Transverse colon (tissue), 4 donors: ENCODE results near the gene DHX57. TPM values are rescaled to one million over a fixed set of nuclear protein-coding genes. Genes with fewer than 3 reads are reported as not detected.

Experiments used
- DNase-seq: peaks from one replicate; pipeline ENCODE4 v3.0.0-alpha.2; 2019
- H3K27ac ChIP-seq, 4 donors: fragments of 200-600 bp; sonication (generic); 2 replicates each; pipeline ENCODE4 v1.5.1; 2016 to 2018; ENCODE audit warnings: inconsistent platforms in 4 of 4
- H3K27me3 ChIP-seq: fragments of 200-600 bp; sonication (generic); 2 replicates; pipeline ENCODE4 v1.5.1; 2017; ENCODE audit warnings: inconsistent platforms
- H3K36me3 ChIP-seq, 4 donors: fragments of 200-600 bp; sonication (generic); 2 replicates each; pipeline ENCODE4 v1.5.1; 2017 to 2019; ENCODE audit warnings: inconsistent platforms in 4 of 4
- H3K4me1 ChIP-seq, 4 donors: fragments of 200-600 bp; sonication (generic); 2 replicates each; pipeline ENCODE4 v1.5.1; 2017 to 2020; ENCODE audit warnings: inconsistent platforms in 4 of 4
- H3K4me3 ChIP-seq, 4 donors: fragments of 200-600 bp; sonication (generic); 1 replicate in 1 of 4; 2 replicates in 3 of 4; pipeline versions ENCODE4 v1.5.1 to v1.6.1; 2017 to 2019; ENCODE audit warnings: inconsistent platforms in 4 of 4
- H3K9me3 ChIP-seq, 2 donors: fragments of 200-600 bp; sonication (generic); 2 replicates each; pipeline ENCODE4 v1.5.1; 2017 to 2019; ENCODE audit warnings: inconsistent platforms in 2 of 2
- EP300 ChIP-seq: sonication (generic); formaldehyde crosslinking; IDR thresholded peaks from one replicate; pipeline ENCODE4 v1.6.1; 2017; ENCODE audit warnings: antibody characterized with exemption, low read depth
- POLR2A ChIP-seq: fragments of 450-650 bp; IDR thresholded peaks from one replicate; pipeline ENCODE4 v1.6.1; 2016; ENCODE audit warnings: antibody characterized with exemption, mild to moderate bottlenecking, moderate library complexity
- POLR2AphosphoS5 ChIP-seq, 3 donors: sonication (generic); formaldehyde crosslinking; IDR thresholded peaks; one replicate each; pipeline ENCODE4 v1.6.1; 2016; ENCODE audit warnings: antibody characterized with exemption in 3 of 3
- WGBS, 2 donors: methylation state at CpG; one replicate each; pipeline ENCODE4 v1.1.5; 2018; ENCODE audit warnings: low coverage in 1 of 2; 5-methylcytosine and 5-hydroxymethylcytosine counted together
- in situ Hi-C, 4 donors: fragments of 200-750 bp; cut with MboI; loops; one replicate each; pipeline versions ENCODE4 v1.15.0 to v1.15.1; 2017; ENCODE audit warnings: low sequenced_read_pairs in 3 of 4, low pct_ligation_motif_present in 1 of 4, low pct_unique_long_range_greater_than_20kb in 1 of 4
- intact Hi-C: fragments of 100-400 bp; cut with DNase I; formaldehyde crosslinking; loops from one replicate; pipeline ENCODE4 v1.15.1; 2023; ENCODE audit warnings: low total_unique reads
- total RNA-seq, 4 donors: library from RNA; depleted of rRNA; stranded (reverse); fragments of >200 nt; gene quantifications; one replicate each; pipeline ENCODE4 v1.1.0, GENCODE V29; 2016
- TF ChIP-seq, protein P1 (sequence below), 5 experiments: fragments of 200-600 bp in 3 of 5; fragments of 450-650 bp in 2 of 5; sonication (generic) in 3 of 5; IDR thresholded peaks; 1 replicate in 2 of 5; 2 replicates in 3 of 5; pipeline ENCODE4 v1.5.1; 2016 to 2017; ENCODE audit warnings: antibody characterized with exemption in 5 of 5, inconsistent platforms in 3 of 5, mild to moderate bottlenecking in 2 of 5, moderate library complexity in 1 of 5

The DHX57 gene
- total RNA-seq, 4 donors from 2014 or later = 1.5 to 29.7 (median 10.6) TPM

DNA sequence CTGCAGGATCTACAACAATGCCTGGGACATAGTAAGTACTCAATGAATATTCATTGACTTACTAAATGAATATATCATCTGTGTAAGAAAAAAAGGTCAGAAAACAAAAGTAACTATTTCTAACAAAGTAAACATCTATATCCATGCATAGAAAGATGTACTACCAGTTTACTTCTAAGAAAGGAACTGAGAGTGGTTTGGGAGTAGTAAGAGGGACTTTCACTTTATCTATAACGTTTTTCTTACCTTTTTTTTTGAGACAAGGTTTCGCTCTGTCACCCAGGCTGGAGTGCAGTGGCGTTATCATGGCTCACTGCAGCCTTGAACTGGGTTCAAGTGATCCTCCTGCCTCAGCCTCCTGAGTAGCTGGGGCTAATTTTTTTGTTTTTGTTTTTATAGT, 25.7 kb downstream of the DHX57 start:
- TF ChIP-seq POLR2A (no peak), POLR2AphosphoS5 (IDR thresholded peaks at IDR 0.05) (no peak), EP300 (no peak)
- TF ChIP-seq, protein P1, sequence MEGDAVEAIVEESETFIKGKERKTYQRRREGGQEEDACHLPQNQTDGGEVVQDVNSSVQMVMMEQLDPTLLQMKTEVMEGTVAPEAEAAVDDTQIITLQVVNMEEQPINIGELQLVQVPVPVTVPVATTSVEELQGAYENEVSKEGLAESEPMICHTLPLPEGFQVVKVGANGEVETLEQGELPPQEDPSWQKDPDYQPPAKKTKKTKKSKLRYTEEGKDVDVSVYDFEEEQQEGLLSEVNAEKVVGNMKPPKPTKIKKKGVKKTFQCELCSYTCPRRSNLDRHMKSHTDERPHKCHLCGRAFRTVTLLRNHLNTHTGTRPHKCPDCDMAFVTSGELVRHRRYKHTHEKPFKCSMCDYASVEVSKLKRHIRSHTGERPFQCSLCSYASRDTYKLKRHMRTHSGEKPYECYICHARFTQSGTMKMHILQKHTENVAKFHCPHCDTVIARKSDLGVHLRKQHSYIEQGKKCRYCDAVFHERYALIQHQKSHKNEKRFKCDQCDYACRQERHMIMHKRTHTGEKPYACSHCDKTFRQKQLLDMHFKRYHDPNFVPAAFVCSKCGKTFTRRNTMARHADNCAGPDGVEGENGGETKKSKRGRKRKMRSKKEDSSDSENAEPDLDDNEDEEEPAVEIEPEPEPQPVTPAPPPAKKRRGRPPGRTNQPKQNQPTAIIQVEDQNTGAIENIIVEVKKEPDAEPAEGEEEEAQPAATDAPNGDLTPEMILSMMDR (IDR thresholded peaks at IDR 0.05) = no peak
- in situ Hi-C loops = no loop called here

DNA sequence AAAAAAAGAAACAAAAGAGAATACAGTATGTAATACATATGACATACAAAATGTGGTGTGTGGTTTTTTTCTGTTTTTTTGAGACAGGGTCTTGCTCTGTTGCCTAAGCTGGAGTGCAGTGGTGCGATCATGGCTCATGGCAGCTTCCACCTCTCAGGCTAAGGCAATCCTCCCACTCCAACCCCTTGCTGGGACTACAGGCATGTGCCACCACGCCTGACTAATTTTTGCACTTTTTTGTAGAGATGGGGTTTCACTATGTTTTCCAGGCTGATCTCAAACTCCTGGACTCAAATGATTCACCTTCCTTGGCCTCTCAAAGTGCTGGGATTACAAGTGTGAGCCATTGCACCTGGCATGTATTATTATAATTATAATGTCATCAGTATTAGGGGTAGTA, 38.9 kb downstream of the DHX57 start:
- no peak for TF ChIP-seq EP300
- TF ChIP-seq, protein P1 (IDR thresholded peaks at IDR 0.05) = no peak
- TF ChIP-seq POLR2A = no peak
- no peak for TF ChIP-seq POLR2AphosphoS5 (IDR thresholded peaks at IDR 0.05)
- in situ Hi-C loops (no loop called here), intact Hi-C loops (no loop called here)
- H3K27me3 ChIP-seq = no peaks in the 10 kb centered on the region
- WGBS, 2 donors = 86 to 100% methylated on average over 1 to 2 of the region's 2 CpGs
- no peak for DNase-seq
- no peaks in the 10 kb centered on the region for H3K9me3 ChIP-seq
- H3K4me1 ChIP-seq = peaks cover 0 to 7% (median 0%) of the 10 kb centered on the region in 4 donors
- peaks cover 0 to 12% (median 4%) of the 10 kb centered on the region in 4 donors for H3K36me3 ChIP-seq
- no peak overlapping the region for H3K27ac ChIP-seq
- H3K4me3 ChIP-seq = no peak overlapping the region

More for the DNA sequence above, 25.7 kb downstream of the DHX57 start:
- intact Hi-C loops = no loop called here
- H3K27ac ChIP-seq = no peak overlapping the region
- no peaks in the 10 kb centered on the region for H3K4me1 ChIP-seq
- peaks cover 0 to 33% (median 4%) of the 10 kb centered on the region in 4 donors for H3K36me3 ChIP-seq
- DNase-seq = no peak
- H3K4me3 ChIP-seq = no peak overlapping the region
- H3K27me3 ChIP-seq = no peaks in the 10 kb centered on the region
- no peaks in the 10 kb centered on the region for H3K9me3 ChIP-seq
- whole genome bisulfite sequencing, 2 donors = 53 to 73% methylated on average over 3 of the region's 3 CpGs

DNA sequence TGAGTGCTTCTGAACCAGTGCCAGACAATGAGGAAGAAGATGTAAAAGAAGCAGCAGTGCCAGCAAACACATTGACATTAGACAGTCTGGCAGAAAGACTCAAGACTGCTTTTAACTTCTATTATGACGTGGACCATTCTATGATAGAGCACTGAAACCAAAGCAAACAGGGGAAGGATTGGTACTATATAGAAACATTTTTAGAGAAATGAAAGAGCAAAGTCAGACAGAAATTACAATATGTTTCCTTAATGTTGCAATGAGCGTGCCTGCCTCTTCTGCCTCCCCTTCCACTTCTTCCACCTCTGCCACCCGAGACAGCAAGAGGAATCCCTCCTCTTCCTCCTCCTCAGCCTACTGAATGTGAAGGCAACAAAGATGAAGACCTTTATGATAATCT, 39.7 kb downstream of the DHX57 start:
- H3K27me3 ChIP-seq = no peaks in the 10 kb centered on the region
- intact Hi-C loops (loop anchor here (1.0 kb wide), 1 partner anchor 32 kb away; no protein-coding TSS in a partner anchor), in situ Hi-C loops (no loop called here)
- no peak overlapping the region for H3K27ac ChIP-seq
- H3K9me3 ChIP-seq = no peaks in the 10 kb centered on the region
- WGBS, 2 donors = 82 to 92% methylated on average over 1 to 3 of the region's 3 CpGs
- TF ChIP-seq POLR2AphosphoS5 (IDR thresholded peaks at IDR 0.05) = no peak
- TF ChIP-seq EP300 = no peak
- TF ChIP-seq, protein P1 (IDR thresholded peaks at IDR 0.05) = no peak
- no peak for DNase-seq
- H3K4me3 ChIP-seq = no peak overlapping the region
- peaks cover 0 to 7% (median 0%) of the 10 kb centered on the region in 4 donors for H3K4me1 ChIP-seq
- H3K36me3 ChIP-seq = peaks cover 0 to 8% (median 3%) of the 10 kb centered on the region in 4 donors

DNA sequence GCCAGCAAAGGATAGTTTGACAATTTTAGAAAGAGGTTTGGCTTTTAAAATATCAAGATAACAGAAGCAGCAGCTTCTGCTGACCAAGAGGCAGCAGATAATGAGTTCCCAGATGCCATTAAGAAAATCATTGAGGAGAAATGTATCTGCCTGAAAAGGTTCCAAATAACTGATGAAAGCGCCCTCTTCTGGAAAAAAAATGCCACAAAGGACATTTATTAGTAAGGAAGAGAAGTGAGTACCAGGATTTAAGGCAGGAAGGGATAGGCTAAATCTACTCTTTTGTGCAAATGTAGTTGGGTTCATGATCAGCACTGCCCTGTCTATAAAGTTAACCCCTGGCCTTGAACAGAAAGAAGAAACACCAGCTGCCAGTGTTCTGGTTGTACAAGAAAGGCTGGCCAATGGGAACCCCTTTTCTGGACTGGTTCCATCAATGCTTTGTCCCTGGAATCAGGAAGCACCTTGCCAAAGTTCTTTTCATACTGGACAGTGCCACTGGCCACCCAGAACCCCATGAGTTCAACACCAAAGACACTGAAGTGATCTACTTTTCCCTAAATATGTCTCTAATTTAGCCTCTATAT, 40.6 kb downstream of the DHX57 start:
- TF ChIP-seq POLR2AphosphoS5 (IDR thresholded peaks at IDR 0.05) = no peak
- TF ChIP-seq, protein P1 (IDR thresholded peaks at IDR 0.05) = peak in 3 of 5 experiments; percentile 32 to 42 (median 33)
- Histone ChIP-seq H3K36me3 (peaks cover 0 to 8% (median 3%) of the 10 kb centered on the region in 4 donors), H3K27me3 (no peaks in the 10 kb centered on the region), H3K4me3 (no peak overlapping the region), H3K9me3 (no peaks in the 10 kb centered on the region), H3K27ac (peak overlapping the region in 1 of 4 donors; percentile 34), H3K4me1 (peaks cover 0 to 7% (median 0%) of the 10 kb centered on the region in 4 donors)
- 25 to 52% methylated on average over 1 of the region's 1 CpG for WGBS, 2 donors
- in situ Hi-C loops (no loop called here), intact Hi-C loops (loop anchor here (1.0 kb wide), 1 partner anchor 31 kb away; no protein-coding TSS in a partner anchor)
- no peak for DNase-seq
